Endometrium (tissue), 2 donors: ENCODE measurements around the gene NME3.
"Not testable (repeated sequence)": the region's sequence is repeated elsewhere in the genome, so short reads cannot be mapped to it uniquely, and the experiment has no call there.

Experiments
- FAIRE-seq: peaks from 2 replicates; lab custom pipeline; 2012; peaks lifted over from hg19 to GRCh38; lab: Jason Lieb, UNC
- donor health status: control.
- donor health status: control.

NME3 gene

GRCh38 chr16:1771188-1771863, at the start of gene NME3:
NME3 (minus strand) TSS chr16:1771543; CDS start chr16:1771534, 9 bp downstream.
- FAIRE-seq, result no peak

GRCh38 chr16:1820946-1821290, 49.6 kb upstream of the NME3 start:
- FAIRE-seq, result no peak

GRCh38 chr16:1820096-1820945, 49.0 kb upstream of the NME3 start:
- FAIRE-seq, result no peak

- FAIRE-seq, result no peak
These were observed 48.3 kb upstream of the NME3 start for GRCh38 chr16:1819611-1820010.

- no peak for FAIRE-seq
These were observed 47.7 kb upstream of the NME3 start for GRCh38 chr16:1818873-1819525.

GRCh38 chr16:1818204-1818872, 47.0 kb upstream of the NME3 start:
- no peak for FAIRE-seq

GRCh38 chr16:1817716-1818115, 46.4 kb upstream of the NME3 start:
- FAIRE-seq, result no peak

GRCh38 chr16:1817276-1817589, 45.9 kb upstream of the NME3 start:
- FAIRE-seq, result no peak

GRCh38 chr16:1816396-1817275, 45.3 kb upstream of the NME3 start:
- no peak for FAIRE-seq

GRCh38 chr16:1815461-1815860, 44.1 kb upstream of the NME3 start:
- FAIRE-seq, result no peak

GRCh38 chr16:1812732-1813163, 41.4 kb upstream of the NME3 start:
- FAIRE-seq, result no peak

- FAIRE-seq, result no peak
These were observed 39.2 kb upstream of the NME3 start for GRCh38 chr16:1810536-1810935.

GRCh38 chr16:1810106-1810505, 38.8 kb upstream of the NME3 start:
- FAIRE-seq, result no peak

GRCh38 chr16:1809281-1809801, 38.0 kb upstream of the NME3 start:
- FAIRE-seq, result no peak

- FAIRE-seq, result no peak
These were observed 37.3 kb upstream of the NME3 start for GRCh38 chr16:1808691-1809090.

- no peak for FAIRE-seq
These were observed 36.3 kb upstream of the NME3 start for GRCh38 chr16:1807626-1808025.

- FAIRE-seq, result no peak
These were observed 29.4 kb upstream of the NME3 start for GRCh38 chr16:1800701-1801100.

GRCh38 chr16:1799263-1799662, 27.9 kb upstream of the NME3 start:
- FAIRE-seq, result not testable (repeated sequence)

- no peak for FAIRE-seq
These were observed 23.7 kb upstream of the NME3 start for GRCh38 chr16:1794908-1795666.

GRCh38 chr16:1794221-1794871, 23.0 kb upstream of the NME3 start:
- FAIRE-seq, result no peak
